ENCODE measurements around the gene UBE2E2. TPM values are rescaled to one million over a fixed set of nuclear protein-coding genes. Genes with fewer than 3 reads are reported as not detected.

The UBE2E2 gene
- total RNA-seq, 1 experiment from 2014 or later, result 54.9 TPM

- DNase-seq (ENCODE audit: low spot score), result no peak
- no peak for ATAC-seq
- POLR2A ChIA-PET, result no interaction called here
- peaks cover 36% of the 10 kb centered on the region for H3K4me1 Mint-ChIP-seq
- H3K27me3 Mint-ChIP-seq (ENCODE audit: low read depth), result no peaks in the 10 kb centered on the region
- TF ChIP-seq ATF1 (CRISPR knock-in tag; IDR thresholded peaks at IDR 0.05), result no peak
- no peak for TF ChIP-seq ZBTB21 (CRISPR knock-in tag; IDR thresholded peaks at IDR 0.05; ENCODE audit: borderline replicate concordance)
- no peak for TF ChIP-seq E2F1 (CRISPR knock-in tag; IDR thresholded peaks at IDR 0.05)
- no peak for TF ChIP-seq JAZF1 (CRISPR knock-in tag; IDR thresholded peaks at IDR 0.05)
- TF ChIP-seq RELA (CRISPR knock-in tag; IDR thresholded peaks at IDR 0.05; ENCODE audit: borderline replicate concordance), result no peak
- TF ChIP-seq MXD4 (CRISPR knock-in tag; IDR thresholded peaks at IDR 0.05; ENCODE audit: borderline replicate concordance), result no peak
- TF ChIP-seq MLX (CRISPR knock-in tag; IDR thresholded peaks at IDR 0.05), result no peak
- H3K27ac Mint-ChIP-seq, result no peak overlapping the region
- peaks cover 23% of the 10 kb centered on the region for H3K36me3 Mint-ChIP-seq
- H3K9me3 Mint-ChIP-seq, result peaks cover 17% of the 10 kb centered on the region
- H3K4me3 Mint-ChIP-seq, result no peak overlapping the region
- CTCF ChIA-PET, result no interaction called here
These were observed 281.3 kb downstream of the UBE2E2 start for GRCh38 chr3:23484386-23484785.

GRCh38 chr3:23485922-23486321, 282.8 kb downstream of the UBE2E2 start:
- no peak for TF ChIP-seq JUN (CRISPR knock-in tag; IDR thresholded peaks at IDR 0.05)
- TF ChIP-seq ZNF423 (CRISPR knock-in tag; IDR thresholded peaks at IDR 0.05), result no peak
- no peak for TF ChIP-seq TEAD4 (CRISPR knock-in tag; IDR thresholded peaks at IDR 0.05)
- TF ChIP-seq IRF1 (CRISPR knock-in tag; IDR thresholded peaks at IDR 0.05), result no peak
- no peak for TF ChIP-seq JAZF1 (CRISPR knock-in tag; IDR thresholded peaks at IDR 0.05)
- Mint-ChIP-seq H3K36me3 (peaks cover 23% of the 10 kb centered on the region), H3K4me1 (peaks cover 39% of the 10 kb centered on the region), H3K27me3 (ENCODE audit: low read depth) (no peaks in the 10 kb centered on the region), H3K9me3 (peaks cover 17% of the 10 kb centered on the region), H3K27ac (no peak overlapping the region), H3K4me3 (no peak overlapping the region)
- CTCF ChIA-PET, result no interaction called here
- ATAC-seq (no peak), DNase-seq (ENCODE audit: low spot score) (no peak)
- POLR2A ChIA-PET, result no interaction called here

GRCh38 chr3:23487015-23487414, 283.9 kb downstream of the UBE2E2 start:
- DNase-seq (ENCODE audit: low spot score), result no peak
- CTCF ChIA-PET, result no interaction called here
- no peak overlapping the region for H3K27ac Mint-ChIP-seq
- no peaks in the 10 kb centered on the region for H3K27me3 Mint-ChIP-seq (ENCODE audit: low read depth)
- H3K4me3 Mint-ChIP-seq, result no peak overlapping the region
- peaks cover 29% of the 10 kb centered on the region for H3K4me1 Mint-ChIP-seq
- ATAC-seq, result no peak
- POLR2A ChIA-PET, result no interaction called here
- peaks cover 17% of the 10 kb centered on the region for H3K9me3 Mint-ChIP-seq
- H3K36me3 Mint-ChIP-seq, result peaks cover 23% of the 10 kb centered on the region
- TF ChIP-seq CDX4 (CRISPR knock-in tag; IDR thresholded peaks at IDR 0.05; ENCODE audit: borderline replicate concordance) (no peak), ZNF425 (CRISPR knock-in tag; conservative IDR thresholded peaks at IDR 0.05) (no peak), ETV6 (CRISPR knock-in tag; IDR thresholded peaks at IDR 0.05) (no peak), TCF7 (CRISPR knock-in tag; IDR thresholded peaks at IDR 0.05; ENCODE audit: low read depth) (no peak), MYBL2 (CRISPR knock-in tag; IDR thresholded peaks at IDR 0.05) (no peak), ZNF138 (CRISPR knock-in tag; conservative IDR thresholded peaks at IDR 0.05) (no peak), CREM (CRISPR knock-in tag; IDR thresholded peaks at IDR 0.05) (no peak), HMGXB4 (CRISPR knock-in tag; IDR thresholded peaks at IDR 0.05) (no peak), MXD4 (CRISPR knock-in tag; IDR thresholded peaks at IDR 0.05; ENCODE audit: borderline replicate concordance) (no peak), GABPB1 (CRISPR knock-in tag; IDR thresholded peaks at IDR 0.05) (no peak), FOXP4 (CRISPR knock-in tag; IDR thresholded peaks at IDR 0.05) (no peak), ZNF263 (CRISPR knock-in tag; IDR thresholded peaks at IDR 0.05; ENCODE audit: low read depth) (no peak), USF2 (CRISPR knock-in tag; IDR thresholded peaks at IDR 0.05) (no peak), CREB1 (CRISPR knock-in tag; IDR thresholded peaks at IDR 0.05) (no peak)

Data from WTC11 (cell line).